ENCODE measurements around the gene RPH3AL.
"Not testable (repeated sequence)": the region's sequence is repeated elsewhere in the genome, so short reads cannot be mapped to it uniquely, and the experiment has no call there.

The RPH3AL gene

GRCh38 chr17:224576-224975 lies 128.0 kb downstream of the RPH3AL start:
- not testable (repeated sequence) for DNase-seq (ENCODE audit: low read depth)

DNA sequence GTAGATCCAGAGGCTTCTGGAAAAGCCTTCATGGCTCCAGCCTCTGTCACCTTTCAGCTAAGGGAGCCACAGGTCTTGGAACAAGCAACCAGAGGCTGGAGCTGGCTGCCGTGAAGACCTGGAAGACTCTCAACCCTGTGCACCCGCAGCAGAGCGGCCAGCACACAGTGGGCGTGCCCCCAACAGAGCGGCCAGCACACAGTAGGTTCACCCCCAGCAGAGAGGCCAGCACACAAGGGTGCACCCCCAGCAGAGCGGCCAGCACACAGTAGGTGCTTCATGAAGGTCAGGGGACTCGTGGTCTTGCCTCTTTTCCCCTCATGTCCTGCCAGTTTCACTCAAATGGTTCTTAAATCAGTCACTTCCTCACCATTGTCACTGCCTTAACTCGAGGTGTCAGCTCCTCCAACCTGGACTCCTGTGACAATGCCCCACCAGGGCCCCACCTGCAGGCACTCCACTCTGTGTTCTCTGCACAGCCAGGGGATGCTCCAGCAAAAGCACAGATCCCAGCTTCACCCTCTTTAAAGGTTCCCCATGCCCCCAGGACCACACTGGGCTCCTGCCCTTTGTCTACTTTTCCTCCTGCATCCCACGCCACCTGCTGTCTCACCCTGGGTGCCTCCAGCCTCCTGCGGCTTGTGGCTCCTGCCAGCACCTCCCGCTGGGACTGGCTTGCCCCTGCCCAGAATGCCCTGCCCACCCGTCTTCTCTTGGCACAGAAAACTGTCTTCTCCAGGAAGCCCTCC lies 128.7 kb downstream of the RPH3AL start:
- no peak for DNase-seq (ENCODE audit: low read depth)

DNA sequence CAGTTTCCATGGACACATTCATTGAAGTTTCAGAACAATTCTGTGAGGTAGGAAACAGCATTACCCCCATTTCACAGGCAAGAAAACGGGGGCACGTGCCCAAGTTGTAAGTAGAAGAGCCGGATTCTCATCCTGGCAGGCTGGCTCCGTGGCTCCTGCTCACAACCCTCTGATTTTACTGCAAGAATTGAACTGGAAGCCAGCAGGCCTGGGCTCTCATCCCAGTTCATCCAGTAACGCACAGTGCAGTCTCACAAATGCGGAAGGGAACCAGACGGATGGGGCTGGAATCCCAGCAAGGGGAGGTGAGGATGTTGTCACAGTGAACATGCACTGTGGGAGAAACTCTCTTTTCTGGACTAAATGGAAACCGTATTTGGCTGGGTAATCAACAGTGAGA lies 130.4 kb downstream of the RPH3AL start:
- no peak for DNase-seq (ENCODE audit: low read depth)

DNA sequence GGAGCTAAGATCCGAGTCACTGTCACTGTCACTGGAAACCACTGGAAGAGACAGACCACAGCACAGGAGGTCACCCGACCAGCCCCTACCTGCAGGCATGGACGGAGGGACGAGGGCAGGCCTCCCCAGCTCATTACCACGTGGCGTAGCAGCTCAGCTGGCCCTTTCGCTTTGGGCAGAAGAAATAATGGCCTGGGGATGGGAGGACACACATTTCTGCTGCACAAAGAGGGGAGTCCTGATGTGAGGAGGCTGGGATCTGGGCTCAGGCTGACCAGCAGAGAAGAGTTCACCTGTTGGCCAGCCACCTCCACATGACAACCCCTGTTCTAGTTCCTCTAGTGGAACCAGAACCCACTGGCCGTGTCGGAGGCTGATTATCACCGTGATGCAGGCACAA lies 132.9 kb downstream of the RPH3AL start:
- DNase-seq (ENCODE audit: low read depth) = no peak

GRCh38 chr17:218432-219110 lies 134.0 kb downstream of the RPH3AL start:
- DNase-seq (ENCODE audit: low read depth) = no peak

DNA sequence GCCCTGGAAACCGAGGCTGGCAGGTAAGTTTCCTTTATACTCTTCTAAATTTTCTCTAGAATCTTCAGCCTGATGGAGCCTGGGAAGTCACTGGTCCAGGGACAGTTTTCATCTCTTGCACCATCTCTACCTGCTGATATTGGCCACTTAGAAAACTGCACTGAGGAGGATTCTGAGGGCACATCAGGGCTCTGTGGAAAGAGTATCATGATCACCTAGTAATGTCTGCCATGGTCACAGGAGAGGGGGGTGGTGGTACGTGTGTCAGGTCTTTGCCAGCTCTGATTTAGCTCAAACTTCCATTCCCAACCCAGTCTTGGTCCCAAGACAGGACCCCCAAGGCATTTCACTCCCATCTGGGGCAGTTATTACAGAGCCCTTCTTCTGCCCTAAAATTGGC lies 136.0 kb downstream of the RPH3AL start:
- no peak for DNase-seq (ENCODE audit: low read depth)

- DNase-seq (ENCODE audit: low read depth) = not testable (repeated sequence)
These were observed 136.8 kb downstream of the RPH3AL start for GRCh38 chr17:215563-216478.

- no peak for DNase-seq (ENCODE audit: low read depth)
These were observed 137.7 kb downstream of the RPH3AL start for GRCh38 chr17:214881-215331.

GRCh38 chr17:213286-214105 lies 139.1 kb downstream of the RPH3AL start:
- DNase-seq (ENCODE audit: low read depth) = no peak

DNA sequence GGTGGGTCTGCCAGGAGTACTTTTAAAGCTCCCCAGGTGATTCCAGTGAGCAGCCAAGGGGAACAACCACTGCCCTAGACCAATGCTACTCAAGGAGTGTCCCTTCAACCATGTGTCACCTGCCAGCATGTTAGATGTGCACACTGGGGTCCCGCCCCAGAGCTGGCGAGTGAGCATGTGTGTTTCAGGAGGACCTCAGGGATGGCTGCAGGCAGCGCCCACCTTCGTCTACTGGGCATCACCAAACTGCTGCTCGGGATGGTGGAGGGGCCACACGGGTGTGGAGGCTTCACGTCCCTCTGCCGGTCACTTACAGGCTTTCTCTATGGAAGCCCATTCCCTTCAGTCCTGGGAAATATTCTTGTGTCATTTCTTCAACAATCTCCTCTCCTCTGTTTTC lies 142.2 kb downstream of the RPH3AL start:
- DNase-seq (ENCODE audit: low read depth) = no peak

- DNase-seq (ENCODE audit: low read depth) = no peak
These were observed 144.2 kb downstream of the RPH3AL start for GRCh38 chr17:208429-208828.

DNA sequence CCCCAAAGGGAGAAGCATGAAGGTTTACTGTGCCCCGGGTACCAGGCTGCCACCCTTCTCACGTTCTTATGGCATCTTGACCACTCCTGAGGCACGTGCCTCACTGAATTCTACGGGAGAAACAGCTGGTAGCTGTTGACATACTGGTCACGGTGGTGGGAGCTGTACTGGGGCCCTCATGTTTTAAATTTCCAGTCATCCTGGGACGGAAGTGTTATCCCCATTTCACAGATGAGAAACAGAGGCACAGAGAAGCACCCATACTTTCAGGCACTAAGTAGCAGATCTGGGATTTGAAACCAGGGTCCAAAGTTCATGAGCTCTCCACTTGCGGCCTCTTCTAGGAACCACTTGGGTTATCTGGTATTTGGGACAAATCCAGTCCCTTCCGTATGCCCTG lies 144.8 kb downstream of the RPH3AL start:
- DNase-seq (ENCODE audit: low read depth) = no peak

- DNase-seq (ENCODE audit: low read depth) = no peak
These were observed 145.6 kb downstream of the RPH3AL start for GRCh38 chr17:206941-207560.

DNA sequence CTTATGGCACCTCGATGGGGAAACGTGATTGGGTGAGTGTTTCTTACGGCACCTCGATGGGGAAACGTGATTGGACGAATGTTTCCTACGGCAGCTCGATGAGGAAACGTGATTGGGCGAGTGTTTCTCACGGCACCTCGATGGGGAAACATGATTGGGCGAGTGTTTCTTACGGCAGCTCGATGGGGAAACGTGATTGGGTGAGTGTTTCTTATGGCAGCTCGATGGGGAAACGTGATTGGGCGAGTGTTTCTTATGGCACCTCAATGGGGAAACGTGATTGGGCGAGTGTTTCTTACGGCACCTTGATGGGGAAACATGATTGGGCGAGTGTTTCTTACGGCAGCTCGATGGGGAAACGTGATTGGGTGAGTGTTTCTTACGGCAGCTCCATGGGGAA lies 146.1 kb downstream of the RPH3AL start:
- not testable (repeated sequence) for DNase-seq (ENCODE audit: low read depth)

DNA sequence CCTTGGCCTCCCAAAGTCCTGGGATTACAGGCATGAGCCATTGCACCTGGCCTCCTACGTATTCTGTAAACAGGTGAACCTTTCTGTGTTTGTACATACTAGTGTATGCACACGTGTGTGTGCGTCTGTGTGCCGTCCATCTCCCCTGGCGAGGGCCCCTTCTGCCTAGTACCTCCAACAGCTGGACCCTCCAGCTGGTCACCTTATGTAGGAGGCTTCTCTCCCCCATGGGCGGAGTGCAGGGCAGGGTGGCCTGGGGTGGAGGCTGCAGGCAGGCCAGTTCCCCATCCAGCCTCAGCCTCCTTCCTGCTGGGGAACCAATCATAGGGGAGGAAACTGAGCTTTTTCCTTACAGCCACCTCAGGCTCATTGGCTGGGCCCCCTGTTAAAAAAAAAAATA lies 146.8 kb downstream of the RPH3AL start:
- DNase-seq (ENCODE audit: low read depth) = no peak

GRCh38 chr17:205148-205669 lies 147.4 kb downstream of the RPH3AL start:
- no peak for DNase-seq (ENCODE audit: low read depth)

DNA sequence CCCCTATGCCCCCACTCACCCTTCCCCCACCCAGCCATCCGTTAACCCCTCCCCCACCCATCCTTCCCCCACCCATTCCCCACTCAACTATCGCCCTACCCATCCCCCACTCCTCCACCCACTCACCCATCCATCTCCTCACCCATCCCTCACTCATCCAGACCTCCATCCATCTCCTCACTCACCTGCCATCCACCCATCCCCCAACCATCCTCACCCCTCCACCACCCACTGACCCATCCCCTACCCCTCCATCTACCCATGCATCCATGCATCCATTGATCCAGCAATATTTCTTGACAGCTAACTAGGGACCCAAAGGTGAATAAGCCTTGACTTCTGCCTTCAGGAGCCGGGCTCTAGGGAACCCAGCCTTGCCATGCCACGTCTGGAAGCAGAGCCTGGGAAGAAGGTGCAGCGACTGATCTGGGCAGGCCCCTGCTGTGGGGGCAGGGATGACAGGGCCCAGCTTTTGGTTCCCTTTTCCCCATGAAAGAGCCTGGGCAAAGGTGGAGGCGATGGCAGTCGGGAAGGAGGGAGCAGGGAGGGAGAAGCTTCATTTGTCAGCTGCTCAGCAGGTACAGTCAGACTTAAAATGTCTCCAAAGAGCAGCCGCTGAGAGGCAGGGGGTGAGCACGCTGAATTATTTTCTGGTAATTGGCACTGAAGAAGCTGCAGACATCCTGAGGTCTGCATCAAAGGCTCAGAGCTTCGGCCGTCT lies 148.0 kb downstream of the RPH3AL start:
- DNase-seq (ENCODE audit: low read depth) = no peak

GRCh38 chr17:202501-202951 lies 150.1 kb downstream of the RPH3AL start:
- no peak for DNase-seq (ENCODE audit: low read depth)

GRCh38 chr17:201736-202135 lies 150.9 kb downstream of the RPH3AL start:
- not testable (repeated sequence) for DNase-seq (ENCODE audit: low read depth)

- not testable (repeated sequence) for DNase-seq (ENCODE audit: low read depth)
These were observed 151.3 kb downstream of the RPH3AL start for GRCh38 chr17:201257-201656.

Data from stimulated activated CD4-positive, alpha-beta T cell treated with anti-CD3 and anti-CD28 coated beads, Interleukin-2, amount 100 ng/mL, for 4 hours (primary cell).